K562 (cell line): ENCODE results near the gene CHPF. TPM values are rescaled to one million over a fixed set of nuclear protein-coding genes. Genes with fewer than 3 reads are reported as not detected.

Source experiments
- ARID3A ChIP-seq: IDR thresholded peaks from 2 replicates; pipeline ENCODE4 v1.6.1; 2012; ENCODE audit warnings: low read depth, low read length, improper control_type of control experiment, borderline replicate concordance
- ATF1 ChIP-seq, 2 experiments: fragments of 450-650 bp in 1 of 2; IDR thresholded peaks; 2 replicates each; pipeline ENCODE4 v1.6.1; 2016; ENCODE audit warnings: missing compliant biosample characterization in 1 of 2, missing genetic modification characterization in 1 of 2
- CBFA2T3 ChIP-seq: fragments of 450-650 bp; IDR thresholded peaks from 2 replicates; pipeline ENCODE4 v1.6.1; 2017
- CCNT2 ChIP-seq: IDR thresholded peaks from 2 replicates; pipeline ENCODE4 v1.6.1; 2011; ENCODE audit warnings: borderline replicate concordance, low read depth, mild to moderate bottlenecking, moderate library complexity, mixed read lengths, low read length; ENCODE audit not compliant: insufficient read length; ENCODE audit errors: extremely low read depth
- CHD1 ChIP-seq: fragments of 200-600 bp; sonication (generic); IDR thresholded peaks from one replicate; pipeline ENCODE4 v1.6.1; 2012; ENCODE audit warnings: mild to moderate bottlenecking, moderate library complexity, low read length, inconsistent platforms
- CREM ChIP-seq: IDR thresholded peaks from 2 replicates; pipeline ENCODE4 v1.6.1; 2014; ENCODE audit warnings: antibody characterized with exemption, low read depth
- DPF2 ChIP-seq: fragments of 450-650 bp; IDR thresholded peaks from 2 replicates; pipeline ENCODE4 v1.6.1; 2016
- JUNB ChIP-seq: fragments of 450-650 bp; formaldehyde crosslinking; conservative IDR thresholded peaks from 2 replicates; pipeline ENCODE4 v1.4.0; 2020; ENCODE audit warnings: mild to moderate bottlenecking
- JUND ChIP-seq, 2 experiments: IDR thresholded peaks; 2 replicates in 1 of 2; 3 replicates in 1 of 2; pipeline ENCODE4 v1.6.1; 2011; ENCODE audit warnings: borderline replicate concordance in 2 of 2, low read depth in 2 of 2, low read length in 2 of 2, improper control_type of control experiment in 1 of 2, missing biosample characterization in 1 of 2, missing genetic modification characterization in 1 of 2, missing genetic modification reagents in 1 of 2
- MAZ ChIP-seq, 2 experiments: fragments of 450-650 bp in 1 of 2; sonication (generic) in 1 of 2; formaldehyde crosslinking; IDR thresholded peaks in 1 of 2; conservative IDR thresholded peaks in 1 of 2; 2 replicates each; pipeline versions ENCODE4 v1.4.0 to v1.5.0; 2020; ENCODE audit warnings: mild to moderate bottlenecking in 1 of 2, missing genetic modification reagents in 1 of 2
- MECOM ChIP-seq: fragments of 250-450 bp; sonication (Bioruptor Pico); IDR thresholded peaks from 2 replicates; pipeline ENCODE4 v1.8.0; 2022; ENCODE audit warnings: inconsistent platforms
- MEF2A ChIP-seq: IDR thresholded peaks from 2 replicates; pipeline ENCODE4 v1.6.1; 2011; ENCODE audit warnings: low read depth, mild to moderate bottlenecking, low read length, moderate library complexity; ENCODE audit not compliant: control insufficient read depth
- MEIS2 ChIP-seq: fragments of 450-650 bp; IDR thresholded peaks from 2 replicates; pipeline ENCODE4 v1.6.1; 2014; ENCODE audit warnings: mild to moderate bottlenecking; ENCODE audit not compliant: partially characterized antibody
- MNT ChIP-seq, 2 experiments: fragments of 450-650 bp; conservative IDR thresholded peaks; 2 replicates each; pipeline ENCODE4 v1.6.1; 2017; ENCODE audit warnings: mild to moderate bottlenecking in 2 of 2, moderate library complexity in 2 of 2
- NR2C1 ChIP-seq, 2 experiments: fragments of 450-650 bp; IDR thresholded peaks; 2 replicates each; pipeline ENCODE4 v1.6.1; 2017; ENCODE audit warnings: mild to moderate bottlenecking in 2 of 2, antibody characterized with exemption in 1 of 2, inconsistent platforms in 1 of 2, missing compliant biosample characterization in 1 of 2, missing genetic modification characterization in 1 of 2
- NUFIP1 ChIP-seq: fragments of 450-650 bp; IDR thresholded peaks from 2 replicates; pipeline ENCODE4 v1.6.1; 2018; ENCODE audit not compliant: partially characterized antibody
- POLR2AphosphoS5 ChIP-seq: IDR thresholded peaks from 2 replicates; pipeline ENCODE4 v1.6.1; 2011; ENCODE audit warnings: mild to moderate bottlenecking, low read depth, low read length, moderate library complexity; ENCODE audit not compliant: control insufficient read depth, insufficient read depth
- PRMT5 ChIP-seq: sonication (generic); formaldehyde crosslinking; IDR thresholded peaks from 2 replicates; pipeline ENCODE4 v1.5.0; 2020; ENCODE audit warnings: missing genetic modification reagents
- RAD21 ChIP-seq, 2 experiments: fragments of 250-450 bp in 1 of 2; fragments of 450-650 bp in 1 of 2; sonication (Bioruptor Pico) in 1 of 2; formaldehyde crosslinking in 1 of 2; IDR thresholded peaks in 1 of 2; conservative IDR thresholded peaks in 1 of 2; 2 replicates each; pipeline versions ENCODE4 v1.4.0 to v1.8.0; 2020 to 2022; ENCODE audit warnings: mild to moderate bottlenecking in 2 of 2, moderate library complexity in 1 of 2
- RNF2 ChIP-seq: sonication (generic); IDR thresholded peaks from 2 replicates; pipeline ENCODE4 v1.6.1; 2016
- STAT5A ChIP-seq: IDR thresholded peaks from 2 replicates; pipeline ENCODE4 v1.6.1; 2012; ENCODE audit warnings: low read length, inconsistent platforms, borderline replicate concordance
- TEAD1 ChIP-seq, 2 experiments: fragments of 450-650 bp in 1 of 2; sonication (generic) in 1 of 2; formaldehyde crosslinking; IDR thresholded peaks; 2 replicates each; pipeline versions ENCODE4 v1.4.0 to v1.8.0; 2020 to 2022; ENCODE audit warnings: mild to moderate bottlenecking in 2 of 2, missing genetic modification reagents in 1 of 2
- TEAD4 ChIP-seq, 2 experiments: sonication (generic) in 1 of 2; formaldehyde crosslinking in 1 of 2; IDR thresholded peaks; 2 replicates each; pipeline versions ENCODE4 v1.6.1 to v1.8.0; 2012 to 2022; ENCODE audit warnings: borderline replicate concordance in 1 of 2, inconsistent platforms in 1 of 2, low read length in 1 of 2, mild to moderate bottlenecking in 1 of 2, missing genetic modification reagents in 1 of 2
- TRIM24 ChIP-seq, 2 experiments: fragments of 450-650 bp; IDR thresholded peaks; 2 replicates each; pipeline ENCODE4 v1.6.1; 2016
- polyA plus RNA-seq, 8 experiments: library from polyadenylated mRNA; depleted of rRNA in 4 of 8; stranded (reverse) in 5 of 8; unstranded in 3 of 8; fragments of >200 nt; fragmentation: Nextera tagmentation in 2 of 8; fragmentation: Illumina TruSeq in 1 of 8; extraction: Ambion mirVana in 2 of 8; extraction: Trizol in 1 of 8; gene quantifications; 2 replicates each; pipeline versions ENCODE4 v1.2.1 to v1.2.3, GENCODE V29; 2011 to 2014; ENCODE audit warnings: inconsistent platforms in 1 of 8, missing spikeins in 1 of 8
- total RNA-seq, 7 experiments: library from RNA; depleted of rRNA in 6 of 7; stranded (reverse); fragments of >200 nt in 6 of 7; fragmentation: Illumina TruSeq in 2 of 7; extraction: Trizol in 2 of 7; gene quantifications; 2 replicates each; pipeline versions ENCODE4 v1.2.1 to v1.2.3, GENCODE V29; 2011 to 2021; ENCODE audit warnings: low replicate concordance in 1 of 7

CHPF gene
- total and polyA plus RNA-seq, 9 of the 15 experiments (the other 6 are each of a cell fraction or from before 2014, with no cell fraction given), result 0.15 to 57.2 (median 7.9) TPM

- TF ChIP-seq MEIS2, result peak; percentile 39
- no peak for TF ChIP-seq ATF1 (CRISPR knock-in tag; IDR thresholded peaks at IDR 0.05)
- TF ChIP-seq ATF1 (tag; IDR thresholded peaks at IDR 0.05), result peak; percentile 24; the same call in 1 of the 2 replicates
- TF ChIP-seq NR2C1 (IDR thresholded peaks at IDR 0.05), result 0 out of 2 replicates have a peak, but pooled peaks have one; percentile 28
- TF ChIP-seq NR2C1 (tag; IDR thresholded peaks at IDR 0.05), result peak; percentile 15; the same call in 1 of the 2 replicates
- peak; percentile 83 for TF ChIP-seq MECOM (CRISPR knock-in tag)
- TF ChIP-seq TEAD1 (CRISPR knock-in tag; IDR thresholded peaks at IDR 0.05), result peak in 1 of 2 experiments; percentile 51; a peak in 2 of 4 replicates
- TF ChIP-seq RAD21 (CRISPR knock-in tag; conservative IDR thresholded peaks at IDR 0.05 in 1 of 2, IDR thresholded peaks at IDR 0.05 in 1 of 2), result peak in 1 of 2 experiments; percentile 31; a peak in 2 of 4 replicates
- peak in 1 of 2 experiments; percentile 54; a peak in 1 of 4 replicates for TF ChIP-seq MNT (conservative IDR thresholded peaks at IDR 0.05)
- no peak for TF ChIP-seq MEF2A
- no peak for TF ChIP-seq ARID3A
- peak; percentile 69; the same call in 1 of the 2 replicates for TF ChIP-seq STAT5A
- peak; percentile 97 for TF ChIP-seq CCNT2
- peak; percentile 95 for TF ChIP-seq CBFA2T3
- TF ChIP-seq DPF2, result peak; percentile 95
- TF ChIP-seq JUND (IDR thresholded peaks at IDR 0.05; ENCODE audit: borderline replicate concordance, low read depth, low read length), result peak; percentile 66
- TF ChIP-seq JUND (tag; IDR thresholded peaks at IDR 0.05; ENCODE audit: borderline replicate concordance, low read depth, low read length), result peak; percentile 73; the same call in 1 of the 3 replicates
- peak; percentile 83 to 89 for TF ChIP-seq MAZ (CRISPR knock-in tag; conservative IDR thresholded peaks at IDR 0.05 in 1 of 2, IDR thresholded peaks at IDR 0.05 in 1 of 2)
- peak; percentile 60; the same call in 1 of the 2 replicates for TF ChIP-seq CREM
- TF ChIP-seq TEAD4 (IDR thresholded peaks at IDR 0.05; ENCODE audit: low read length), result peak; percentile 94
- TF ChIP-seq TEAD4 (CRISPR knock-in tag; IDR thresholded peaks at IDR 0.05; ENCODE audit: borderline replicate concordance), result no peak
- TF ChIP-seq NUFIP1, result no peak
- TF ChIP-seq TRIM24 (IDR thresholded peaks at IDR 0.05), result peak in 1 of 2 experiments; percentile 41; a peak in 2 of 4 replicates
- TF ChIP-seq PRMT5 (CRISPR knock-in tag), result no peak
- TF ChIP-seq CHD1, result no peak
- peak; percentile 81; the same call in 1 of the 2 replicates for TF ChIP-seq POLR2AphosphoS5
- TF ChIP-seq RNF2, result peak; percentile 96
- no peak for TF ChIP-seq JUNB (CRISPR knock-in tag)
Measured at GRCh38 chr2:219525533-219526232, 17.9 kb downstream of the CHPF start (continued).
